Inflammatory macrophage treated with lipopolysaccharide for 4 hours (primary cell): ENCODE data around the gene GLP2R.

Experiments used
- DNase-seq: peaks from one replicate; pipeline ENCODE4 v3.0.0-alpha.2; 2020

Gene GLP2R

GRCh38 chr17:9925457-9925856, 99.7 kb downstream of the GLP2R start:
- DNase-seq = no peak

- DNase-seq = no peak
Measured at GRCh38 chr17:9926150-9926804, 100.6 kb downstream of the GLP2R start.

- DNase-seq = no peak
Measured at GRCh38 chr17:9928601-9929333, 103.0 kb downstream of the GLP2R start.

- DNase-seq = no peak
Measured at GRCh38 chr17:9929871-9930270, 104.1 kb downstream of the GLP2R start.

GRCh38 chr17:9931144-9931741, 105.5 kb downstream of the GLP2R start:
- DNase-seq = no peak

- DNase-seq = no peak
Measured at GRCh38 chr17:9932491-9932890, 106.8 kb downstream of the GLP2R start.

- no peak for DNase-seq
Measured at GRCh38 chr17:9934331-9934730, 108.6 kb downstream of the GLP2R start.

- DNase-seq = no peak
Measured at GRCh38 chr17:9935408-9935807, 109.7 kb downstream of the GLP2R start.

- peak; percentile 71 for DNase-seq
Measured at GRCh38 chr17:9936095-9936494, 110.4 kb downstream of the GLP2R start.

- no peak for DNase-seq
Measured at GRCh38 chr17:9937241-9937761, 111.6 kb downstream of the GLP2R start.

GRCh38 chr17:9937901-9938300, 112.2 kb downstream of the GLP2R start:
- no peak for DNase-seq

- no peak for DNase-seq
Measured at GRCh38 chr17:9938764-9939163, 113.0 kb downstream of the GLP2R start.

GRCh38 chr17:9940841-9941240, 115.1 kb downstream of the GLP2R start:
- DNase-seq = no peak

GRCh38 chr17:9941305-9941704, 115.6 kb downstream of the GLP2R start:
- no peak for DNase-seq
